Placental epithelial cell (primary cell): ENCODE measurements around the gene LRRC8D. TPM values are rescaled to one million over a fixed set of nuclear protein-coding genes. Genes with fewer than 3 reads are reported as not detected.

Source experiments
- total RNA-seq: library from RNA; depleted of rRNA; stranded (reverse); fragments of >200 nt; gene quantifications from 2 replicates; pipeline ENCODE4 v1.2.3, GENCODE V29; 2012

Gene LRRC8D
- total RNA-seq, result 14.5 and 24.6 TPM in 2 replicates

DNA sequence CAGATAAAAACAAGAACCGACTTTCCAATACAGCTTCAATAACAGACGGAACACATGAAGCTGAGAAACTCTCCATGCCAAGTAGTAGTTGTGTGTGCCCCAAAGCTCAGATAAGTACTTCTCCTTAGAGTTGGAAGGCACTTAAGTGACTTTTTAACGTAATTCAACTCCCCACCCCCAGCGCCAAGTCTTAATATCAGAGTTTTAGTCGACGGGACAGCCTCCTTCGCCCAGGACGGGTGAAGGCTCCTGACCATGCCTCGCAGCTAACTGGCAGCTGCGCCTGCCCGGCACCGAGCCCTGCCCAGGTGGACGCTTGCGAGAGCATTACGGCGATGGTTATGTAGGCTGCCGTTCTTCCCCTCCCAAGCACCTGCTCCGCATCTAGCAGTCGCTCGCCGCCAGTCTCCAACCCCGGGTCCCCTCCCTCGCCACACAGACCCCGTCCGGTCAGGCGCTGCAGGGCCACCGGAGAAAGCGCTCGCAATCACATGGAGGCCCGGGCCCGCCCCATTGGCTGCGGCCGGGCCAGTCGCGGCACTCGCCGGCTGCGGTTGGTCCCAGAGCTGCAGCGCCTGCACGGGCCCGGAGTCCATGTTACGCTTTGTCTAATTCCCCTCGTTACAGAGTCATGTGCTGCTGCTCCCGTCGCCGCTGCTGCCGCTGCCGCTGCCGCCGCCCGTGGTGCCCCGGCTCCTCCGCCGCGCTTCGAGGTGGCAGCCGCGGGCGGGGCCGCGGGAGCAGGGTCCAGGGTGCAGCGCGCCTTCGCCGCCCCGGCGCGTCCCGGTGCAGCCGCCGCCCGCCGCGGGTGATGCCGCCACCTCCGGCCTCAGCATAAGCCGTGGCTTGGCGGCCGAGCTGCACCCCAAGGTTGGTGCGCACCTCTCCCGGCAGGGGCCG lies at the start of gene LRRC8D:
TSS of gene LRRC8D (plus strand) at position 611 of the 900 bp plus-strand sequence. CDS start 112,037 bp downstream, outside the sequence.

Other genes with a start within 250 kb of the LRRC8D start
- gene LRRC8C, start 187.9 kb upstream of the LRRC8D start, total RNA-seq, result 0.11 and 0.39 TPM in 2 replicates
- gene ZNF326, start 174.1 kb downstream of the LRRC8D start, total RNA-seq, result 8.7 and 12.2 TPM in 2 replicates